ENCODE results near the gene ZNF527.
A peak's percentile ranks its signal among the peaks of the same experiment; 100 is the strongest.
"Not testable (repeated sequence)": the region's sequence is repeated elsewhere in the genome, so short reads cannot be mapped to it uniquely, and the experiment has no call there.

ZNF527 gene

DNA sequence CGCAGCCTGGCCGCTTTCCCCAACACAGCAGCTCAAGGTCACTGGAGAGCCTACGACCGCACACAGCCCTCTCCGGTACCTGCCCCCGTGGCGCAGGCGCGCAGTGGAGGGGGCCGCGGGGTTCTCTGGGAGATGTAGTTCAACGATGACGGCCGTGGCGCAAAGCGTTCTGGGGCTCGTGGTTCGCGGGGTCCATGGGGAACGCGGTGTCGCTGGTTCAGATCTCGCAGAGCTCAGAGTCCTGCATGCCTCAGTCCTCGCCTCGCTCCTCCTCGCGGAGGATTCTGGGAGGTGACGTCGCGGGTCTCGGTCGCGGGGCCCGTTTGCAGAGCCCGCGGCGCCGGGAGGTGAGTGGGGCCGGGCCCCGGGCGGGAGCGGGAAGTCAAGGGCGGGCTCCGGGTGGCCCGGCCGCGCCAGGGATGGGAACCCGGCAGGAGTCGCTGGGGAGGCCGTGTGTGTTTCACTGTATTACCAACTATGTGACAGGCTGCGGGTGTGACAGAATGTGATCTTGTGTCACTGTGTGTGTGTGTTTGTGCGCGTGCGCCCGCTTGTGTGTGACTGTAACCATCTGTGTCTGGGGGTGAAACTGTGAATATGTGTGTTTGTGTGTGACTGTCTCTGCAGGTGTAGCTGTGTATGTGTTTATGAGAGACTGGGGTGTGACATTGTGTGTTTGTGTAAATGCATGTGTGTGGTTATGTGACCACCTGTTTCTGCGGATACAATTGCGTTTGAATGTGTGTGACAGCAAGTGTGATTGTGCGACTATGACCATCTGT is at the start of gene ZNF527:
Gene ZNF527 (plus strand): TSS at position 220 of the 782 bp plus-strand sequence. CDS start 3,100 bp downstream, outside the sequence.
- peak; percentile 94 to 96 (median 95) for DNase-seq (ENCODE audit: low read depth in 3 of 3)

DNA sequence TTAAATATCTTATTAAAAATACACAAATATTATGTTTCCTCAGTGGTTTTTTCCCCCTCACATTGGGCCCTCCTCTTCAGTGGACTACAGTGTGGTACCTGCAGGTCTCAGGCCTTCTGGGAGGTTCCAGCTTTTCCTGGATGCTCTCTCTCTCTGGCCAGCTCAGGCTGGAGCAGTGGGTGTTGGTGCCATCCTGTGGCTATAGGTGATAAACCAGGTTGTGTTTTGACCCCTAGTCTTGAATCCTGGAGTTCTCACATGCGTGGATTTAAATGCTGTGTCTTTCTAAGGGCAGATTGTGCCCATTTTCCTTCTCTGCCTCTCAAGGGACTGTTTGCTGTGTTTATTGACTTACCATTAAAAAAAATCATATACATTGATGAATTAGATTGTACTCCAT is 41.2 kb upstream of the ZNF527 start:
- DNase-seq (ENCODE audit: low read depth in 3 of 3), result no peak

DNA sequence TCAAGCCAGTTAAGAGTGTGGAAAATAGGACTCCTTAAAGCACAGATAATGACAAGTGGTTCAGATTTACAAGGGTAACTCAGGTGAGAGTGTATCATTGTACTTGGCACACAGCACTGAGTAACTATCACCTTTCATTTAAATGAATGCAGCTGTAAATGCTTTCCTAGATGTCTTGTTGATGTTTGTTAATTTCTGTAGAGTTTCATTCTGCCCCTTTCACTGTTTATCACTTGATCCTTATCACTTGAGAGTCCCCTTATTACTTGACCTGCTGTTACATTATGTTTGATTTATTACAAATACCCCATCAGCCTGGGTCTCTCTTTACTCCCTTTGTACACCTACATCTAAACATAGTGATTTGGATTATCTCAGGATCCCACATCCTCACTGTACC is 38.1 kb upstream of the ZNF527 start:
- no peak for DNase-seq (ENCODE audit: low read depth in 3 of 3)

DNA sequence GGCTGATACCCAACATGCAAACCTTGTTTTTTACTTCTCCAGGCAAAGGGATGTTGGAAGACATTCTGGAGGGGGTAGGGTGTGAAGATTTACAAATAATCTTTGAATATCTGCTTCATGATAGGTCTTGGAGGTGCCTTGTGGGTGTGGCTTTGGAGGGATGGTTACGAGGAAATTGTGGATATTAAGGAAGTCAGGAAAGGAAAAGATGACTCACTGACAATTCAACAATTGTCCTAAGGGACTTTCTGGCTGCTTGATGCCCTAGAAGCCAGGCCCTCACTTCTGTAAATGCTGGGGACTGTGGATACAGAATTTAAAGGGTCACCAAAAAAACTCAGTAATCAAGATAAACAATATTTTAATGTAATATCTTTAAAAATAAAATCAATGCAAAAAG is 37.4 kb upstream of the ZNF527 start:
- DNase-seq (ENCODE audit: low read depth in 3 of 3), result no peak

DNA sequence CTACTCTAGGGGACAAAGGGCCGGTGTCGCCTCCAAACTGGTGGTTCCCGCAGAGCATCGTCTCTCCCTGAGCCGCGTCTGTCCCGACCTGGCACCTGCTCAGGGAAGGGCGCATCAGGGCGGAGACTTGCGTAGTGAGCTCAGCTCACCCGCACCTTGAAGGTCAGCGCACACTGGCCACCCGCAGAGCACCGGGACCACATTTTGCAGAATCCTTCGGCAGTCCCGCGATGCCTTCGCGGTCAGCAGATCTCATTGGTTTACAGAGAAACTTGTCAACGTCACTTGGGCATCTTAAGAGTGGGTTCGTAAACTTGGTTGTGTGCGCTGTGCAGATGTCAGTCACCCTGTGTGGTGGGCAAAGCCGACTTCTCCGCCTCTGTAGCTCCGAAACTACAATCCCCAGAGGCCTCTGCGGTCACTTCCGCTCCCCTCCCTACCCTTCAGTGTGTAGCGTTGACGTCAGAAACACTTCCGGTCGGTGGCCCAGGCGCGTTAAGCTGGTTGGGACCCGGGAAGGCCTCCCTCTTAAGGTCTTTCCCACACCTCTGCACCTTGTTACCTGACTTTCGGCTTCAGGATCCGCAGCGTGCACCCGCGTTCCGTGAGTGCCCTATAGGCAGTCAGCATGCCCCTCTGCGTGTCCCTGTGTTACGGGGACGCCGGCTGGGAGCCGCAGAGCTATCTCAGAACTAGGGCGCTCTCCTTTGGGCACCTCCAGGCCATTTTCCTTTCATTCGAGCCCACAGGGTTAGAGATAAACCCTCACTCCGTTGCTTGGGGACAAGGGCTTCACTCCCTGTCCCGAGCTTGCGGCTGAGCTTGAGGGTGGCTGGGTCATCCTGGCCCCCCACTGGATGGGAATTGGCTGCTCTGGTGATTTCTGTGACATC is 36.5 kb upstream of the ZNF527 start:
- DNase-seq (ENCODE audit: low read depth in 3 of 3), result peak; percentile 70 to 80 (median 79)

DNA sequence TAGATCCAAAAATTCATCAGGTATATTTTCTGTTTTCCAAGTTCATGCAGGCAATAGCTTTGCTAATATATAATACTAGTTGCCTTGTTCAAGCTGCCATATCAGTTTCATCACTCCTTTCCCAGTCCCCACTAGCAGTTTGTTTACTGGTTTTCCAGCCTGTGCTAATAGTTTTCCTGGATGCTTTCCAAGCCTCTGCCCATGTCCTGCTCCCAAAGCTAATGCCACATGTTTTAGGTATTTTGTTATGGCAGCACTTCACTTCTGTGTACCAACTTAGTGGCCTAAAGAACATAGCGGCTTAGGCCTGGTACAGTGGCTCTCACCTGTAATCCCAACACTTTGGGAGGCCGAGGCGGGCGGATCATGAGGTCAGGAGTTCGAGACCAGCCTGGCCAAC is 28.1 kb upstream of the ZNF527 start:
- no peak for DNase-seq (ENCODE audit: low read depth in 3 of 3)

DNA sequence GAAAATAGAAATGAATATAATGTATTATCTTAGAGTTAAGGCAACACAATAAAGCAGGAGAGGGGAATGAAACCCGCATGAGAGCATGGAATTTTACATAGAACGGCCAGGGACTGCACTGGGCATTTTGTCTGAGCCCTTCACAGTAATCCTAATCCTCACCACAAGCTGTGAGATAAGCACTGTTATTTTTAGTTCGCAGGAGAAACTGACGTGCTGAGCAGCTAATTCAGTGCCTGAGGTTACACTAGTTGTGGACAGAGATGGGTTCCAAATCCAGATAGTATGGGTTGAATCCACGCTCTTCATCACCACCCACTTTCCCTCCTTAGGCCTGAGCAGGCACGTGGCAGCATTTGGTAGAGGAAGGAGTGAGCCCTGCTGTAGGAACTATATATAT is 24.8 kb upstream of the ZNF527 start:
- no peak for DNase-seq (ENCODE audit: low read depth in 3 of 3)

DNA sequence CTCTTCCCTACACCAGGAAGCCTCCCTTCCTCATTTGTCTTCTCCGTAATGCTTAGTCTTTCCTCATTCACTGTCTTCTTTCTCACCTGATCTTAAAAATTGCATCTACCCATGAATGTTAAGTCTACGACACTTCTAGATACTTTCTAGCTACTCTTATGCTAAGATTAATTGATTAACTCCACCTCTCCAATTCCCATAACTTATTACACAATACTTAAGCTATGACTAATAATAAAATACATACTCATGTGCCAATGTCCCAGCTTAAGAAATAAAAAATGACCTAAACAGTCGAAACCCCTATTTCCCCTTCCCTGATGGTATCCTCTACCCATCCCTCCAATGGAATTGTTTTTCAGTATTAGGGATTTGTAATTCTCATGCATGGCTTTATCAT is 22.8 kb upstream of the ZNF527 start:
- DNase-seq (ENCODE audit: low read depth in 3 of 3), result no peak

DNA sequence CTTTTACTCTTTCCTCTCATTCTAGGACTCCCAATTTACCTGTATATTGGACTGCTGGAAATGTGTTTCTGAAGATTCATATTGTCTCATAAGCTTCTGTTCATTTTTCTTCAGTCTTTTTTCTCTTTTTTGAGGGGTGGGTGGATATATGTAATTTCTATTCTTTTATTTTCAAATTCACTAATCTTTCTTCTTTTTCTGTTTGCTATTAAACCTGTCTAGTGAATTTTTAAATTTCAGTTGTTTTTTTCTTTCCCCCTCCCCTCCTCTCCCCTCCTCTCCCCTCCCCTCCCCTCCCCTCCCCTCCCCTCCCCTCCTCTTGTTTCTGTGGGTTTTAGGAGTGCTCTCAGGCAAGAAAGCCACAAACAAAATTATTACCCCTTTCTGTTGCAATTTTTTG is 16.9 kb upstream of the ZNF527 start:
- DNase-seq (ENCODE audit: low read depth in 3 of 3), result no peak

DNA sequence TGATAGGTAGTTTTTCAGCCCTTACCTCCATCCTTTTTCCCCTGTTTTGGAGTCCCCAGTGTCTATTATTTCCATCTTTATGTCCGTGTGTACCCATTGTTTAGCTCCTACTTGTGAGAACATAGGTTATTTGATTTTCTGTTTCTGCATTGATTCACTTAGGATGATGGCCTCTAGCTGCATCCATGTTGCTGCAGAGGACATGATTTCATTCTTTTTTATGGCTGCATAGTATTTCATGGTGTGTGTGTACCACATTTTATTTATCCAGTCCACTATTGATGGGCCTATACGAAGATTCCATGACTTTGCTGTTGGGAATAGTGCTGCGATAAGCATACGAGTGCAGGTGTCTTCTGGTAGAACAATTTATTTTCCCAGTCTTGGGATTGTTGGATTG is 15.0 kb upstream of the ZNF527 start:
- DNase-seq (ENCODE audit: low read depth in 3 of 3), result no peak

DNA sequence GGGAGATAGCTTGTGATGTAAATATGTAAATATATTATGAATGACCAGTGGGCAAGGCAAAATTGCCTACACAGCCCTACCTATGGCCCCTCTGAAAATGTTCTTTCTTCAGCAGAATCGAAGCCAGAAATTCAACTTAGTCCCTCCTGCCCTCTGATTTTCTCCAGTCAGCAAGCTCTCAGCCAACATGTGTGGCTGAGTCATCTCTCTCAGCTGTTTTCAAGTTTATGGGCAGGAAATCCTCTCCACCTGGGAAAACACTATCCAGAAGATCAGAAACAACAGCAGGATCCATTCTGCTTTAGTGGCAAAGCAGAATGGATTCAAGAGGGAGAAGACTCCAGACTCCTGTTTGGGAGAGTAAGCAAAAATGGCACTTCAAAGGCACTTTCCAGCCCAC is 8.9 kb upstream of the ZNF527 start:
- no peak for DNase-seq (ENCODE audit: low read depth in 3 of 3)

DNA sequence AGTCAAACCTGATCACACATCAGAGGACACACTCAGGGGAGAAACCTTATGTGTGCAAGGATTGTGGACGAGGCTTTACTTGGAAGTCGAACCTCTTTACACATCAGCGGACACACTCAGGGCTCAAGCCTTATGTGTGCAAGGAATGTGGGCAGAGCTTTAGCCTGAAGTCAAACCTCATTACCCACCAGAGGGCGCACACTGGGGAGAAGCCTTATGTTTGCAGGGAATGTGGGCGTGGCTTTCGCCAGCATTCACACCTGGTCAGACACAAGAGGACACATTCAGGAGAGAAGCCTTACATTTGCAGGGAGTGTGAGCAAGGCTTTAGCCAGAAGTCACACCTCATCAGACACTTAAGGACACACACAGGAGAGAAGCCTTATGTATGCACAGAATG is 8.2 kb upstream of the ZNF527 start:
- DNase-seq (ENCODE audit: low read depth in 3 of 3), result no peak

DNA sequence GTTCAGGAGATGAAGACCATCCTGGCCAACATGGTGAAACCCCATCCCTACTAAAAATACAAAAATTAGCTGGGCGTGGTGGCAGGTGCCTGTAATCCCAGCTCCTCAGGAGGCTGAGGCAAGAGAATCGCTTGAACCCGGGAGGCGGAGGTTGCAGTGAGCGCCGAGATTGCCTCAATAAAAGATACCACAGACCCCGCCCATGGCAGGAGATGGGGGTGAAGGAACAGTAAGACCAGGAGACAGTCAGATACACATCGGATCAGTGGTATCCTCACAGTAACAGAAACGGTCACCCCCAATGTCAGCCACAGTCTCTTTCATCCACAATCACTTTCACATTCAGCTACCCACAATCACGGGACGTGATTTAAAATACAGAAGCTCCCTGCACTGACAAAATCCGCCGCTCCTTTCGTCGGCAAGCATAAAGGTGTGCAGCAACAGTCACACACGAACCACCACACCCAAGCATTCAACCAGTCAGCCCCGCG is 466 bp upstream of the ZNF527 start:
- DNase-seq (ENCODE audit: low read depth in 3 of 3), result not testable (repeated sequence)

DNA sequence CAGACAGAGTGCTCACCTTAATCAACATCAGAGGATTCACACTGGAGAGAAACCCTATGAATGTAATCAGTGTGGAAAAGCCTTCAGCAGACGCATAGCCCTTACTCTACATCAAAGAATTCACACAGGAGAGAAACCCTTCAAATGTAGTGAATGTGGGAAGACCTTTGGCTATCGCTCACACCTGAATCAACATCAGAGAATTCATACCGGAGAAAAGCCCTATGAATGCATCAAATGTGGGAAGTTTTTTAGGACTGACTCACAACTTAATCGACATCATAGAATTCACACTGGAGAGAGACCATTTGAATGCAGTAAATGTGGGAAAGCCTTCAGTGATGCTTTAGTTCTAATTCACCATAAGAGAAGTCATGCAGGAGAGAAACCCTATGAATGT is 18.3 kb downstream of the ZNF527 start:
- DNase-seq (ENCODE audit: low read depth in 3 of 3), result no peak

DNA sequence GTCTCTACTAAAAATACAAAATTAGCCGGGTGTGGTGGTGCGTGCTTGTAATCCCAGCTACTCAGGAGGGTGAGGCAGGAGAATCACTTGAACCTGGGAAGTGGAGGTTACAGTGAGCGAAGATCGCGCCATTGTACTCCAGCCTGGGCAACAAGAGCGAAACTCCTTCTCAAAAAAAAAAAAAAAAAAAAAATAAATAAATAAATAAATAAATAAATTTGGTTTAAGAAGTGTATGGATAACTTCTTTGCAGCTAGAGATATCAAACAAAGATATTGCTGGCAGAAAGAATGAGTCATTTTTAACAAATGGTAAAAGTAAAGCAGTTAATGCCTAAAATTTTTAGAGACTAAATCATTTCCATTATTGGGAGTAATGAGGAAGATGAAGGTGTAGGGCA is 20.5 kb downstream of the ZNF527 start:
- not testable (repeated sequence) for DNase-seq (ENCODE audit: low read depth in 3 of 3)

DNA sequence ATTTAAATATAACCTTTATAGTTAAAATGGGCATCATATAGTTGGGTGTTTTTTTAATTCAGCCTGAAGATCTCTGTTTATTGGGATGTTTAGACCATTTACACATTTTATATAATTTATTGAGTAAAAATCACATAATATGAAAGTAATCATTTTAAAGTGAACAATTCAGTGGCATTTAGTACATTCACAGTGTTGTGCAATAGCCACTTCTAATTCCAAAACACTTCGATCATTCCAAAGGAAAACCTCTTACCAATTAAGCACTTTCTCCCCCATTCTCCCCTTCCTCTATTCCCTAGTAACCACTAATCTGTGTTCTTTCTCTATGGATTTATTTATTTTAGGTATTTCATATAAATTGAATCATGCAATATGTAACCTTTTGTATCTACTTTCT is 30.2 kb downstream of the ZNF527 start:
- DNase-seq (ENCODE audit: low read depth in 3 of 3), result no peak

DNA sequence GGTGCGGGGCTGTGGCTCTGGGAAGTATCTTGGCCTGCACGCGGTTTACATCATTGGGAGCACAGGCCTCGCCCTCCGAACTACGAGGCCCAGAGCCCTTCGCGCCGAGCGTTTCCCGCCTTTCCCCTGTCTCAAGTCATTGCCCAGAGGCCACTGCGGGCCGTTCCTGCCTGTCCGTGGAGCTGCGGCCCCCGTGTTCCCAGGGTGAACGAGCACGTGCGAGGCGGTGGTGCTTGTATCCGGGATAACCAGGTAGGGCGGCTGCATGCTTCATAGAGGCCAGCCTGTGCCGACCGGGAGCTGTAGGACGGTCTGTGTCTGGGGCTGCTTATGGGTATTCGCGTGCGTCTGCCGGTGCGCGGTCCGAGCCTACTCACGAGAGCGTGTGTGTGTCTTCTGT is 32.5 kb downstream of the ZNF527 start:
- no peak for DNase-seq (ENCODE audit: low read depth in 3 of 3)

DNA sequence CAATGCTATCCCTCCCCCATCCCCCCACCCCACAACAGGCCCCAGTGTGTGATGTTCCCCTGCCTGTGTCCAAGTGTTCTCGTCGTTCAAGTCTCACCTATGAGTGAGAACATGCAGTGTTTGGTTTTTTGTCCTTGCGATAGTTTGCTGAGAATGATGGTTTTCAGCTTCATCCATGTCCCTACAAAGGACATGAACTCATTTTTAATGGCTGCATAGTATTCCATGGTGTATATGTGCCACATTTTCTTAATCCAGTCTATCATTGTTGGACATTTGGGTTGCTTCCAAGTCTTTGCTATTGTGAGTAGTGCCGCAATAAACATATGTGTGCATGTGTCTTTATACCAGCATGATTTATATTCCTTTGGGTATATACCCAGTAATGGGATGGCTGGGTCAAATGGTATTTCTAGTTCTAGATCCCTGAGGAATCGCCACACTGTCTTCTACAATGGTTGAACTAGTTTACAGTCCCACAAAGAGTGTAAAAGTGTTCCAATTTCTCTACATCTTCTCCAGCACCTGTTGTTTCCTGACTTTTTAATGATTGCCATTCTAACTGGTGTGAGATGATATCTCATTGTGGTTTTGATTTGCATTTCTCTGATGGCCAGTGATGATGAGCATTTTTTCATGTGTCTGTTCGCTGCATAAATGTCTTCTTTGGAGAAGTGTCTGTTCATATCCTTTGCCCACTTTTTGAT is 35.4 kb downstream of the ZNF527 start:
- DNase-seq (ENCODE audit: low read depth in 3 of 3), result not testable (repeated sequence)

DNA sequence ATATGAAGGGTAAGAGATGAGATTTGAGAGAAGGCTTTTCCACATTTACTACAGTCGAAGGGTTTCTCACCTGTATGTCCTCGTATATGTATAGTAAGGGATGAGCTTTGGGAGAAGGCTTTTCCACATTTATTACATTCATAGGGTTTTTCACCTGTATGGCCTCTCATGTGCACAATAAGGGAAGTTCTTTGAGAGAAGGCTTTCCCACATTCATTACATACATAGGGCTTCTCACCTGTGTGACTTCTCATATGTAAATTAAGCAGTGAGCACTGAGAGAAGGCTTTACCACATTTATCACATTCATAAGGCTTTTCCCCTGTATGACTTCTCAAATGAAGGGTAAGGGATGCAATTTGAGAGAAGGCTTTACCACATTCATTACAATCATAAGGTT is 41.8 kb downstream of the ZNF527 start:
- no peak for DNase-seq (ENCODE audit: low read depth in 3 of 3)

DNA sequence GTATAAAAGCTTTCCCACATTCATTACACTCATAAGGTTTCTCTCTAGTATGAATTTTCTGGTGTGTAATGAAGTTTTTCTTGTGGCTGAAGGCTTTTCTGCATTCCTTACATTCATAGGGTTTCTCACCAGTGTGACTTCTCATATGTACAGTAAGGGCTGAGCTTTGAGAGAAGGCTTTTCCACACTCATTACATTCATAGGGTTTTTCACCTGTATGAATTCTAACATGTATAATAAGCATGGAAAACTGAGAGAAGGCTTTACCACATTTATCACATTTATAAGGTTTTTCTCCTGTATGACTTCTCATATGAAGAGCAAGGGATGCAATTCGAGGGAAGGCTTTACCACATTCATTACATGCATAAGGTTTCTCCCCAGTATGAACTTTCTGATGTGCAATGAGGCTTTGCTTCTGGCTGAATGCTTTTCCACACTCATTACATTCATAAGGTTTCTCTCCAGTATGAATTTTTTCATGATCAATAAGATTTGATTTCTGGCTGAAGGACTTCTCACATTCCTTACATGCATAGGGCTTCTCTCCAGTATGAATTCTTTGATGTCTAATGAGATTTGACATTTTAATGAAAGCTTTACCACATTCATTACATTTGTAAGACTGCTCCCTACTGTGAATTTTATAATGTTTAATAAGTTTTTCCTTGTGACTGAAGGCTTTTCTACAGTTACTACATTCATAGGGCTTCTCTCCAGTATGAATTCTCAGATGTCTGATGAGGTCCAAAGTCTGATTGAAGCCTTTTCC is 42.6 kb downstream of the ZNF527 start:
- no peak for DNase-seq (ENCODE audit: low read depth in 3 of 3)

All from stimulated activated CD4-positive, alpha-beta T cell treated with anti-CD3 and anti-CD28 coated beads, TNF-alpha, amount 100 ng/mL, for 24 hours (primary cell).